Measurements from ENCODE around the gene DOHH.

Gene DOHH

DNA sequence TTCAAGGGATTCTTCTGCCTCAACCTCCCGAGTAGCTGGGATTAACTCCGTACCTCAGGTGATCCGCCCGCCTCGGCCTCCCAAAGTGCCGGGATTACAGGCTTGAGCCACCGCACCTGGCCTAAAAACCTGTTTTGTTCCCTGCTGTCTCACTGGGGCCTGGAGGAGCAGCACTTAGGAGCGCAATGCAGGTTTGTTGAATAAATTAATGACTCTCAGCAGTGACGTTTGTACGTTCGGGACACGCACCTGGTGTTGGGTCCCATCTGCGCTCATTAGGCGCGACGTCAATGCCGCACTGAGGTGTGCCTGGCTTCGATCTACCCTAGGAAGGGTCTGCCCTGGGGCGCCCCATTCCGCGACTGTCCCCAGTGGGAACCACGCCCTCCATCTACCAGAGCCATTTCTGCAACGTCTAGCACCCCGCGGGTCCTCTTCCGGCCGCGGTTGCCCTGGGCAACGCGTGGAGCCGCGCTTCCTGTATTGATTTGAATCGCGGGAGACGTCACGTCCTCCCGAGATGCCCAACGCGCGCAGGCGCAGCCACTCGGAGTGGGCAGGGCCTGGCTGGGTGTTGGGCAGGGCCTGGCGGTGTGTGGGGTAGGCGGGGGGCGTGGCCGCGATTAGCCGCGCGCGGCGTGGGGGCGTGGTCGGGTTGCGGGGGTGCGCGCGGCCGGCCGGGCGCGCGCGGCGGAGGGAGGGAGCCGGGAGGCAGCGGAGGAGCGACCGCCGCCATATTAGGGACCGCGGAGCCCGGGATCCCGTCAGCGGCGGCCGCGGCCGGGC is 5.3 kb upstream of the DOHH start, which contains the start of gene FZR1:
FZR1 (plus strand) TSS at position 714 of the 786 bp plus-strand sequence. CDS start 16,679 bp downstream, outside the sequence.
- FAIRE-seq (peak; percentile 92), DNase-seq (ENCODE audit: insufficient read length, low spot score) (peak; percentile 97)

- no peak for FAIRE-seq
- DNase-seq (ENCODE audit: insufficient read length, low spot score) = no peak
Measured at GRCh38 chr19:3504735-3505134, 4.3 kb upstream of the DOHH start.

DNA sequence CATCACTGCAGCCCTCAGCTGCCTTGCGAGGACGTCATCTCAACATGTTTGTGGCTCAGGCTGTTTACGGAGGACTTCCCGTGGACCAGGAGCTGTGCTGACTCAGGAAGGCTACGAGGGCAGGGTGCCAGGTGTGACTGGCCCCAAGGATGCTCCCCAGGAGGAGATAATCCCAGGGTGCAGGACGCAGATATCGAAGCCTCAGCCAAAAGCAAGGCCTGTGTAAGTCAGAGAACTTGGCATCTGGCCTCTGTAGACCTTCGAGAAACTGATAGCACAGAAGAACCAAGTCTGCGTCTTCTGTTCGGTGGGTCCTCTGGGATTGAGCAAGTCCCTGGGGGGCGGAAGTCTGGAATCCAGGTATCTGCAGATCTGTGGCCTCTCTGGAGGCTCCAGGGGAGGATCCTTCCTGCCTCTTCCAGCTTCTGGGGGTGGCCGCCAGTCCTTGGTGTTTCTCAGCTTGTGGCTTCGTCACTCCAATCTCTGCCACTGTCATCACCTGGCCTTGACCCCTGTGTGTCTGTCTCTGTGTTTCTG is 2.6 kb upstream of the DOHH start:
- DNase-seq (ENCODE audit: insufficient read length, low spot score) = no peak
- FAIRE-seq = no peak

- DNase-seq (ENCODE audit: insufficient read length, low spot score) (no peak), FAIRE-seq (no peak)
Measured at GRCh38 chr19:3501780-3502179, 1.3 kb upstream of the DOHH start.

GRCh38 chr19:3499738-3500428 is 591 bp downstream of the DOHH start:
- no peak for DNase-seq (ENCODE audit: insufficient read length, low spot score)
- no peak for FAIRE-seq

DNA sequence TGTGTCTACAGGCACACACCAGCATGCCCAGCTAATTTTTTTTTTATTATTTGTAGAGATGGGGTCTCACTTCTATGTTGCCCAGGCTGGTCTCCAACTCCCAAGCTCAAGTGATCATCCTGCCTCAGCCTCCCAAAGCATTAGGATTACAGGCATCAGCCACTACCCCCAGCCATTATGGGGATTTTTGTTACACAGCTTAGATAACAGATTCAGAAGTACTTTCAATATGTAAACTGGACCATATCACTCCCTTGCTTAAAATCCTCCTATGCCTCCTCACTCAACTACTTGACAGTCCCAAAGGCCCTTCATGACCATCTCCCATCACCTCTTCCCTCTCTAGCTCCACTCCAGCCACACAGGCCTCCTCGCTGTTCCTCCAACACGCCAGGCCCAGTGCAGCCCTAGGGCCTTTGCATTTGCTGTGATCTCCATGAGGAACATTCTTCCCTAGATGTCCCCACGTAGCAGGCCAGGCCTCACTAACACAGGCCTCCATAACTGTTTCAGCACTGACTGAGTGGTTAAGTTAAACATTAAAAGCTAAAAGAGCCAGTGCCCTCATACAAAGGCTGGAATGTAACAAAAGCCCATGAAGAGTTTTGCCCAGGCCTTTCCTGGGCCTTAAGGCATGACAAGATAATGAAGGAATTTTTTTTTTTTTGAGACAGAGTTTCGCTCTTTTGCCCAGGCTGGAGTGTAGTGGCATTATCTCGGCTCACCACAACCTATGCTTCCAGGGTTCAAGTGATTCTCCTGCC is 2.5 kb downstream of the DOHH start:
- DNase-seq (ENCODE audit: insufficient read length, low spot score) (no peak), FAIRE-seq (no peak)

- FAIRE-seq (no peak), DNase-seq (ENCODE audit: insufficient read length, low spot score) (no peak)
Measured at GRCh38 chr19:3496392-3497273, 3.8 kb downstream of the DOHH start.

DNA sequence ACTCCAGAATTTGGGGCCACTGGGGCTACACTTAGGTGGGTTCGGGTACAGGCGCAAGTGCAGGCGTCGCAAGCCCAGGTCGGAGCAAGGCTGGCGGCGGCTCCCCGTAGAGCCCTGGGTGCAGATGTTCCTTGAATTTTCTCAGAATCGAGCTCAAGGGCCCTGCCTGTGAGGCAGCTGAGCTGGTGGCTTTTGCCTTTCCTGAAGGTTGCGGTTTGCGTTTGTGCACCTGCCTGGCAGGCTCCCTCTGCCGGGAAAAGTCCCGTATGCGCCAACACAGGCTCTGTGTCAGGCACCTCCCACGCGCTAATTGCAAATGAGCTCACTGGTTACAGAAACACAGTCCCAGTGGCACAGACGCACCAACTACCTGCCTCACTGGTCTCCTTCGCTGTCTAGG is 5.9 kb downstream of the DOHH start:
- FAIRE-seq (no peak), DNase-seq (ENCODE audit: insufficient read length, low spot score) (no peak)

DNA sequence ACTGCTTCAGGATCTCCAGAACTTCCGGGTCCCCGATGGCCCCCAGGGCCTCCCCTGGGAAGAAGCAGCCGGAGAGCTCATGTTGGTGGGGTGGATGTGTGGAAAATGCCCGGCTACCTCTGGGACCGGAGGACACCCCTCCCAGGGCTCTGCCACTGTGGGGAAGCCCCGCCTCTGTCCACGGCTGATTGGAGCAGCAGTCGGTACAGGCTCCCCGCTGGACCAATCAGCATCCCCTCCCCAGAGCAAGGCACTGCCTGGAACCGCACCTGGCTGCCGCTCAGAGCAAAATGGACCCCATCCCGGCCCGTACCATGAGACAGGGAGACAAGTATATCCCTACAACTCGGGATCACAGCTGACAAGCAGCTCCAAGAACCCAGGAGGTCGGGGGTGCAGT is 6.4 kb downstream of the DOHH start:
- no peak for DNase-seq (ENCODE audit: insufficient read length, low spot score)

DNA sequence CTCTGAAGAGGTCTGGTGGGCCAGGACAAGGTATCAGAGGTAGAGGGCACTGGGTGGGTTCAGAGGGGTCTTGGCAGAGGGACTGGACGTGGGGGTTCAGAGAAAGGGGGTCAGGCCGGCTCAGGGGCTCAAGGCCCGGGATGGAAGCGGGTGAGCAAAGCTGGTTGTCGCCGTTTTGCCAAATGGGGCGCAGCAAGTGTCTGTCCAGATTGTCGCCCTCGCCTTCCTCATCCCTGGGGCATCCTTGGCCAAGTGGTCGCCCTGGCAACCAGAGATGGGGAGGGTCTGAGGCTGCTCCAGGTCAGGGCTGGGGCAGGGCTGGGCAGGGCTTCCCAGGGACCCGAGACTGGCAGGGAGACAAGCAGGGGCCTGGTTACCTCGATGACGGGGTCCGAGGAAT is 6.8 kb downstream of the DOHH start:
- FAIRE-seq (no peak), DNase-seq (ENCODE audit: insufficient read length, low spot score) (no peak)

More for the DNA sequence above, 6.4 kb downstream of the DOHH start:
- no peak for FAIRE-seq

GRCh38 chr19:3492919-3493318 is 7.6 kb downstream of the DOHH start:
- no peak for FAIRE-seq
- DNase-seq (ENCODE audit: insufficient read length, low spot score) = no peak

DNA sequence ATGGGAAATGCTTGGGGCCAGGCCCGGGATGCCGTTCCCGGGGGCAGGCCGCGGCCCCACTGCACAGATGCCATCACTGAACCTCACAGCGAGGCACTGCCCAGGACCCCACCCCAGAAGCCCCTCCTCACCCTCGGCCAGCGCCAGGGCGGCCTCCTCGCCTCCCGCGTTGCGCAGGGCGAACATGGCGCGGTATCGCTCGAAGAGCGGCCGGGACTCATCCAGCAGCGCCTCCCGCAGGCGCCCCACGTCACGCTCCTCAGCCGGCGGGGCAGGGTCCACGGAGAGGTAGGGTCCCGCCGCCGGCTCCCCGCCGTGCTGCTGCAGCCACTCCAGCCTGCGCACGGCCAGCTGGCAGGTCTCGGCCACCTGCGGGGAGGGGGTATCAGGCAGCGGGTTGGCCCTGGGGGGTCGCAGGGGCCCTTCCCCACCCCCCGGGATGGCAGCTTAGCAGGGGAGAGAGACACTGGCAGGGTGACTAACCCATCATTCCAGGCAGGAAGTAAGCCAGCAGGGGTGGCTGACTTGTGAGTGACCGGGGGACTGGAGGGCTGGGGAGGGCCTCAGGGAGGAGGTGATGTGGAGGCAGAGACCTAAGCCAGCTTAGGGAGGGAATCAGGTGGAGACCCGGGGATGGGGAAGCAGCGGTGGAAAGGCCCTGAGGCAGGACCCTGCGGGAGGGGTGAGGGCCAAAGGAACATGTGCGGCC is 8.2 kb downstream of the DOHH start:
- no peak for DNase-seq (ENCODE audit: insufficient read length, low spot score)

DNA sequence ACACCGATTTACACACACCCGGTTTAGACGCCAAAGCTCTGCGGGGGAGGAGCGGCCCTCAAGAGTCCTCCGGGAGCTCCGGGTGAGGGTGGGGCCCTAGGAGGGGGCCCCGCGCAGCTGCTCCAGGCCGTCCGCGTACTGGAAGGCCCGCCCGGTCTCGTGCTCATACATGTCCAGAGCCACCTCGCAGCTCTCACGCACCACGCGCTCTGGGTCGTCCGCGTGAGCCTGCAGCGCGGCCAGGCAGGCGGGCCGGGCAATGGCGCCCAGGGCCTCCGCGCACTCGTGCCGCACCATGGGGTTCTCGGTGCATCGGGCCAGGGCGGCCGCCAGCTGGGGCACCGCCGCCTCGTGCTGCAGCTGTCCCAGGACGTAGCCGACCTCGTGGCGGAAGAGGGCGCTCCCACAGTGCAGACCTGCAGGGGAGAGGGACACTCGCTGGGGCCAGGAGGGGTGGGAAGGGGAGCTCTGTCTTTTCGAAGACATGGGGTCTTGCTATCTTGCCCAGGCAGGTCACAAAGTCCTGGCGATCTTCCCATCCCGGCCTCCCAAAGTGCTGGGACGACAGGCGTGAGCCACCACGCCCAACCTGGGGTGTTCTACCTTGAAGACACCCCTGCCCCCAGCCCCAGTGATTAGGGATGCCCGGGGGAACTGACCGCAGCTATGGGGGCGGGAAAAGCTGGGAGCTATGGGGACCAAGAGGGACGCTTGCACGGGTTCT is 8.9 kb downstream of the DOHH start:
- DNase-seq (ENCODE audit: insufficient read length, low spot score) (no peak), FAIRE-seq (no peak)

More for the DNA sequence above, 8.2 kb downstream of the DOHH start:
- no peak for FAIRE-seq

GRCh38 chr19:3483226-3483628 is 17.2 kb downstream of the DOHH start, which contains the start of gene SMIM44:
Gene SMIM44 (minus strand): TSS chr19:3483441. CDS start chr19:3483403, 38 bp downstream.
- FAIRE-seq = no peak
- no peak for DNase-seq (ENCODE audit: insufficient read length, low spot score)

DNA sequence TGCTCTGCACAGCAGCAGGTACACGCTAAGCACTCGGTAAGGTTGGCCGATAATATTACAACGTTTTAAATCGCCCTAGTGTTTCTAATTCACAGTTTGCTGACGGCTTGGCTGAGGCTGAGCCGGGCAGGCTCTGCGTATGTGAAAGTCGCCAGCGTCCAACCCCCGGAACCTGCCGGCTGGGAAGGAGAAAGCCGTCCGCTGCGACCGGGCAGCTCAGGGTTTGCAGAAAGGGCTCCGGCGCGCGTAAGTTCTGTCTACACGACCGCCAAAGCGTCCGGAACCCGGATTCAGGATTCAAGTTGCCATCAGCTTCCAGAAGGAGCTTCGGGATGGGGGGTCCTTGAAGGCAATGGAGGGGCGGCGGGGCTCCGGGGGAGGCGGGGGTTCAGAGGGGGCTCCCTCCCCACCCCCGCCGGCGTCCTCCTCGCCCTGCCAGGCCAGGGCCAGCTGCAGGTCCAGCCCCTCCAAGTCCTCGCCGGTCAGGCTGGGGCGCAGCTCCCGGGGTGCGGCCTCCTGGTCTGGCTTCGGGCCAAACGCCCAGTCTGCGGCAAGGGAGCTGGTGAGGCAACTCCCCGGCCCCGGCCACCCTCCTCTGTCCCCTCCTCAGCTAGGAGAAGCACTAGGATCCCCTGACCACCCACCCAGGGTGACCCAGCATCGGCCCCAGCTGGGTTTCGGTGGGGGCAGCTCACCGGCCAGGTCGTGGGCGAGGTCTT is 17.8 kb downstream of the DOHH start:
- FAIRE-seq = no peak
- no peak for DNase-seq (ENCODE audit: insufficient read length, low spot score)

DNA sequence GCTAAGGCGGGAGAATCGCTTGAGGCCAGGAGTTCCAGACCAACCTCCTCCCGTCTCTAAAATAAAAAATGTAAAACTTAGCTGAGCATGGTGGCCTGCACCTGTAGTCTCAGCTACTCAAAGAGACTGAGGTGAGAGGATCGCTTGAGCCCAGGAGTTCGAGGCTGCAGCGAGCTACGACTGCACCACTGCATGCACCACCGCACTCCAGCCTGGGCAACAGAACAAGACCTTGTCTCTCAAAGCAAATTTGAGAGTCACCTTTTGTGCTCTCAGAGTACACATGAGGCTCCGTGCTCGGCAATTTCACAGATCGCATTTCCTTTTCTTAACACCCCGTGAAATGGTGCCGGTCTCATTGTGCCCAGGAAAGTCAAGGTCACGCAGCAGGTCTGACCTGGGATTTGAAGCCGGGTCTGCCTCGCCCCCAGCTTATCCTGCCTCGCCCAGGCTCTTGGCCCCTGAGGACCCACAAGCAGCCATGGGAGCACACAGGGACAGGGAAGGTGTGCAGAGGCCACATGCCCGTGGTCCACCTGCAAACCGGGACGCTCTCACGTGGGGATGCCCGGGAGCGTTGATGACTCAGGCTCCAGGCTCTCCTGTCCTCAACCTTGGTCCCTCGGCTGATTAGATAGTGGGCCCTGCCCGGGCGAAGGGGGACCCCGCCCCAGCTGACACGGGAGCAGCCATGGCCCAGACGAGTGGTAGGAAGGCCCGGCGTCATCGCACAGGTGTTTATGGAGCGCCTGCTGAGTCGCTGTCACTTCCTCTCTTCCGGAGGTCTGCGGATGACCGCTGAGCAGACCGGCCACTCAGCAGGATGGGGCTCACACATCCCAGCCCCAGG is 19.0 kb downstream of the DOHH start:
- no peak for DNase-seq (ENCODE audit: insufficient read length, low spot score)

More for the DNA sequence above, 19.0 kb downstream of the DOHH start:
- no peak for FAIRE-seq
